DOHH2 (cell line): ENCODE results near the gene REST.
A peak's percentile ranks its signal among the peaks of the same experiment; 100 is the strongest.

Experiments
- H3F3A ChIP-seq: fragments of 200-600 bp; sonication (generic), shearing (Covaris generic); 2 replicates; pipeline ENCODE4 v1.6.0; 2016; ENCODE audit warnings: antibody characterized with exemption, mild to moderate bottlenecking; ENCODE audit not compliant: control insufficient read depth, insufficient read depth
- H3K27ac ChIP-seq: fragments of 200-600 bp; sonication (generic); 2 replicates; pipeline ENCODE4 v1.5.1; 2014; ENCODE audit warnings: low read depth, mild to moderate bottlenecking, low read length, moderate library complexity
- H3K27me3 ChIP-seq: fragments of 200-600 bp; sonication (generic); 2 replicates; pipeline ENCODE4 v1.6.1; 2014; ENCODE audit warnings: mild to moderate bottlenecking, low read length, mixed read lengths; ENCODE audit not compliant: control insufficient read depth
- H3K36me3 ChIP-seq: fragments of 200-600 bp; sonication (generic); 2 replicates; pipeline ENCODE4 v1.6.1; 2014; ENCODE audit warnings: mild to moderate bottlenecking, low read length, moderate library complexity, mixed read lengths; ENCODE audit not compliant: control insufficient read depth
- H3K4me1 ChIP-seq: fragments of 200-600 bp; sonication (generic); 2 replicates; pipeline ENCODE4 v1.6.1; 2014; ENCODE audit warnings: mild to moderate bottlenecking, low read length, mixed read lengths; ENCODE audit not compliant: control insufficient read depth
- H3K4me2 ChIP-seq: fragments of 200-600 bp; sonication (generic); 2 replicates; pipeline ENCODE4 v1.6.0; 2014; ENCODE audit warnings: mild to moderate bottlenecking, low read length, moderate library complexity
- H3K4me3 ChIP-seq: fragments of 200-600 bp; sonication (generic); 2 replicates; pipeline ENCODE4 v1.5.1; 2014; ENCODE audit warnings: mild to moderate bottlenecking, low read length, mixed read lengths
- H3K79me2 ChIP-seq: fragments of 200-600 bp; sonication (generic); 2 replicates; pipeline ENCODE4 v1.6.1; 2014; ENCODE audit warnings: mild to moderate bottlenecking, low read length, mixed read lengths; ENCODE audit not compliant: control insufficient read depth
- H3K9me2 ChIP-seq: fragments of 200-600 bp; sonication (generic); replicated peaks from 2 replicates; pipeline ENCODE4 v1.6.1; 2014; ENCODE audit warnings: mild to moderate bottlenecking, low read length, mixed read lengths; ENCODE audit not compliant: control insufficient read depth
- H3K9me3 ChIP-seq: fragments of 200-600 bp; sonication (generic); 2 replicates; pipeline ENCODE4 v1.6.1; 2014; ENCODE audit warnings: antibody characterized with exemption, low read length, mixed read lengths; ENCODE audit not compliant: control insufficient read depth, insufficient read depth
- H4K20me1 ChIP-seq: fragments of 200-600 bp; sonication (generic); 2 replicates; pipeline ENCODE4 v1.6.0; 2014; ENCODE audit warnings: low read depth, mild to moderate bottlenecking, antibody characterized with exemption, low read length, moderate library complexity; ENCODE audit not compliant: control insufficient read depth, insufficient read depth
- CTCF ChIP-seq: fragments of 200-600 bp; sonication (generic); IDR thresholded peaks from one replicate; pipeline ENCODE4 v1.5.1; 2014; ENCODE audit warnings: antibody characterized with exemption, mild to moderate bottlenecking, low read depth, low read length; ENCODE audit not compliant: poor library complexity, severe bottlenecking
- EZH2phosphoT487 ChIP-seq: fragments of 200-600 bp; sonication (generic); IDR thresholded peaks from 2 replicates; pipeline ENCODE4 v1.6.1; 2017; ENCODE audit warnings: borderline replicate concordance, mild to moderate bottlenecking, antibody characterized with exemption, low read length, moderate library complexity, mixed read lengths

REST gene

GRCh38 chr4:56871371-56871866 is 36.3 kb upstream of the REST start:
- 0 out of 2 replicates have a peak, but pooled peaks cover 3% of the 10 kb centered on the region for H3F3A ChIP-seq
- peak overlapping the region; percentile 25; the same call in 1 of the 2 replicates for H3K4me2 ChIP-seq
- H4K20me1 ChIP-seq: no peaks in the 10 kb centered on the region
- H3K9me3 ChIP-seq: no peaks in the 10 kb centered on the region
- H3K27me3 ChIP-seq: no peaks in the 10 kb centered on the region
- TF ChIP-seq EZH2phosphoT487 (no peak), CTCF (no peak)
- H3K36me3 ChIP-seq: no peaks in the 10 kb centered on the region
- H3K4me1 ChIP-seq: peaks cover 18% of the 10 kb centered on the region
- H3K27ac ChIP-seq: no peak overlapping the region
- no peak overlapping the region for H3K4me3 ChIP-seq
- no peaks in the 10 kb centered on the region for H3K9me2 ChIP-seq
- no peaks in the 10 kb centered on the region for H3K79me2 ChIP-seq

GRCh38 chr4:56874166-56874565 is 33.5 kb upstream of the REST start:
- Histone ChIP-seq H3F3A (0 out of 2 replicates have a peak, but pooled peaks cover 3% of the 10 kb centered on the region), H3K79me2 (no peaks in the 10 kb centered on the region), H3K27ac (no peak overlapping the region), H3K9me2 (no peaks in the 10 kb centered on the region), H4K20me1 (no peaks in the 10 kb centered on the region), H3K36me3 (no peaks in the 10 kb centered on the region), H3K9me3 (no peaks in the 10 kb centered on the region), H3K4me3 (no peak overlapping the region), H3K4me1 (peaks cover 18% of the 10 kb centered on the region), H3K4me2 (no peak overlapping the region), H3K27me3 (no peaks in the 10 kb centered on the region)
- TF ChIP-seq CTCF (no peak), EZH2phosphoT487 (no peak)

GRCh38 chr4:56874923-56875322 is 32.8 kb upstream of the REST start:
- no peaks in the 10 kb centered on the region for H3K27me3 ChIP-seq
- TF ChIP-seq EZH2phosphoT487: no peak
- TF ChIP-seq CTCF: no peak
- H3F3A ChIP-seq: 0 out of 2 replicates have a peak, but pooled peaks cover 3% of the 10 kb centered on the region
- no peaks in the 10 kb centered on the region for H4K20me1 ChIP-seq
- H3K4me1 ChIP-seq: peaks cover 18% of the 10 kb centered on the region
- no peak overlapping the region for H3K27ac ChIP-seq
- no peak overlapping the region for H3K4me3 ChIP-seq
- no peaks in the 10 kb centered on the region for H3K9me2 ChIP-seq
- H3K4me2 ChIP-seq: no peak overlapping the region
- H3K36me3 ChIP-seq: no peaks in the 10 kb centered on the region
- no peaks in the 10 kb centered on the region for H3K79me2 ChIP-seq
- H3K9me3 ChIP-seq: no peaks in the 10 kb centered on the region

- no peaks in the 10 kb centered on the region for H3K9me3 ChIP-seq
- H3F3A ChIP-seq: 0 out of 2 replicates have a peak, but pooled peaks cover 3% of the 10 kb centered on the region
- H3K36me3 ChIP-seq: no peaks in the 10 kb centered on the region
- H3K4me3 ChIP-seq: no peak overlapping the region
- H3K27me3 ChIP-seq: no peaks in the 10 kb centered on the region
- H3K79me2 ChIP-seq: no peaks in the 10 kb centered on the region
- H3K9me2 ChIP-seq: no peaks in the 10 kb centered on the region
- TF ChIP-seq EZH2phosphoT487: no peak
- no peak for TF ChIP-seq CTCF
- H3K27ac ChIP-seq: no peak overlapping the region
- no peaks in the 10 kb centered on the region for H4K20me1 ChIP-seq
- H3K4me1 ChIP-seq: peaks cover 13% of the 10 kb centered on the region
- H3K4me2 ChIP-seq: no peak overlapping the region
These were observed 31.4 kb upstream of the REST start for GRCh38 chr4:56876264-56876663.
